Fibroblast of skin of right biceps (primary cell): ENCODE data around the gene ARHGAP28.
"Not testable (repeated sequence)": the region's sequence is repeated elsewhere in the genome, so short reads cannot be mapped to it uniquely, and the experiment has no call there.

Experiments used
- DNase-seq: peaks from one replicate; pipeline ENCODE4 v3.0.0-alpha.2; 2013

Gene ARHGAP28

GRCh38 chr18:6938003-6938402, 208.5 kb downstream of the ARHGAP28 start:
- no peak for DNase-seq

DNA sequence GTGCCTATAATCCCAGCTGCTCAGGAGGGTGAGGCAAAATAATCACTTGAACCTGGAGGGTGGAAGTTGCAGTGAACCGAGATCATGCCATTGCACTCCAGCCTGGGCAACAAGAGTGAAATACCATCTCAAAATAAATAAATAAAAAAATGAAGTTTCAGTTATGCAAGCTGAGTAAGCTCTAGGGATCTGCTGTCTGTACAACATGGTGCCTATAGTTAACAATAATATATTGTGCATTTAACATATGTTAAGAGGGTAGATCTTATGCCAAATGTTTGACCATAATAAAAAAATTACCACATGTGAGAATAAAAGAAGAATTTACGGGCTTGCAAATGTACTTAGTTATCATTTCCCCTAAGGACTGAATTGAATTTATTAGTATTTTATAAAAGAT, 208.9 kb downstream of the ARHGAP28 start:
- DNase-seq = not testable (repeated sequence)

GRCh38 chr18:6939972-6940371, 210.5 kb downstream of the ARHGAP28 start:
- no peak for DNase-seq

DNA sequence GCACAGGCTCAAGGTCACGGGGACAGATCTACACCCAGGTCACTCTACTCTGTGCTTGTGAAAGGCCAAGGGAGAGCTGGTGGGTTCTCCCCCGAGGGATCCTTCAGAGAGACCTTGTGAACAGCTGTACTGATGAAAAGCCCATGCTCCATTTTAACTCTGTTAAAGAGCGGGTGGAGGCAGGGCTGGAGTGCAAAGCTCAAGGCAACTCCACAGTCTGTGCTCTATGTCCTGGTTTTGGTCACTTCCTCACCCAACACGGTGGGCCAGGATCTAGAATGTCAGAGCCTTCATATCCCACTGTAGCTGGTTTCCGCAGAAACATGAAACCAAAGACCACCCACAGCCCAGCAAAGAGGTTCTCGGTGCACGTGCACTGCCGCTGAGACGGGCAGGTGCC, 210.9 kb downstream of the ARHGAP28 start:
- no peak for DNase-seq

GRCh38 chr18:6941996-6942395, 212.5 kb downstream of the ARHGAP28 start:
- DNase-seq = no peak

DNA sequence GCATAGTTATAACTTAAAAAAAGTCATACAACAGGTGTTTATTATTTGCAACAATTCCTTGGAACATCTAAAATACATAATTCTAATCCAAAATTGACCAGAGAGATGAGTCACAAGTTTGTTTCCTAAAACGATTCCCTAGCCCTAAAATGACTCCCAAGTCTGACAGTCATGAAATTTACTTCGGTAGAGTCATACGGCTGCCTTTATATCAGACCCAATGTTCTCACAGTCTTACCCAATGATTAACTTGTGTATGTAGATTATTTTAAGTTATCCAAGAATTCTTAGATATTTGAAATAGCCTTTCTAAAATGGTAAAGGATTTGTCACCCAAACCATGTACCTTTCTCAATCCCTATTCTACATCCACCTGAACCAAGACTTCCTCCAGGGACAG, 213.2 kb downstream of the ARHGAP28 start:
- DNase-seq = no peak

GRCh38 chr18:6943143-6943542, 213.6 kb downstream of the ARHGAP28 start:
- DNase-seq = no peak

GRCh38 chr18:6947338-6948030, 218.0 kb downstream of the ARHGAP28 start:
- no peak for DNase-seq

DNA sequence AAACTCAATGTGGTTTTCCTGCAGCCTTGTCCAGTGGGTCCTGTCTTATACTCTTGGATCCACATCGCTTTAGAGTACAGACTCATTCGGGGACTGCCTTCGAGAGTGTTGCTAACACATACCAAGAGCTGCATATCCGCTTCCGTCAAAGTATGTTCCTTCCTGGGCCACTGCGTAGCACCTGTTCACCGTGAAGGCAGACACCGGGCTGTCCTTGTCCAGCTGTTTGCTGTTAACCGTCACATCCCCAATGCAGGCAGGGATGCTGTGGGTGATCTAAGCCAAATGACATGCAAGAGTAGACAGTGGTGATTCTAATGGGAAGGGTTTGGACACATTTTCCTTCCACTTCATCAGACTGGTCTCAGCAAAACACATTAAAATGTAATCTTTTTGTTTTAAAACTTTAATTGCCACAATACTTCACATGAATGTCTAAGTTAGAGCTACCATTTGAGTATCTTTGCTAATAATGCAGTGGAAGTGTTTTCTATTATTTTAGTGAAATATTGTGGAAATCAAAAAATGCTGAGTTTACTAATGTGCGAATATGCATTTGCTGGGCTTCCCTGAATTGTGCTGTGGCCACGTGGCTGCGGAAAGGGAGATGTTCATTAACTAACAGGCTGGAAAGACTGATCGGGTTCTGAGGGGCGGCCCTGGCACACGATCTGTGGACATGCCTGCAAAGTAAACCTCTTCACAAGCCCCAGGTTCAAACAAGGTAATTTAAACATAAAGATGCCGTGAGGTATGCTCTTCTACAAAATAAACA, 219.0 kb downstream of the ARHGAP28 start:
- no peak for DNase-seq

DNA sequence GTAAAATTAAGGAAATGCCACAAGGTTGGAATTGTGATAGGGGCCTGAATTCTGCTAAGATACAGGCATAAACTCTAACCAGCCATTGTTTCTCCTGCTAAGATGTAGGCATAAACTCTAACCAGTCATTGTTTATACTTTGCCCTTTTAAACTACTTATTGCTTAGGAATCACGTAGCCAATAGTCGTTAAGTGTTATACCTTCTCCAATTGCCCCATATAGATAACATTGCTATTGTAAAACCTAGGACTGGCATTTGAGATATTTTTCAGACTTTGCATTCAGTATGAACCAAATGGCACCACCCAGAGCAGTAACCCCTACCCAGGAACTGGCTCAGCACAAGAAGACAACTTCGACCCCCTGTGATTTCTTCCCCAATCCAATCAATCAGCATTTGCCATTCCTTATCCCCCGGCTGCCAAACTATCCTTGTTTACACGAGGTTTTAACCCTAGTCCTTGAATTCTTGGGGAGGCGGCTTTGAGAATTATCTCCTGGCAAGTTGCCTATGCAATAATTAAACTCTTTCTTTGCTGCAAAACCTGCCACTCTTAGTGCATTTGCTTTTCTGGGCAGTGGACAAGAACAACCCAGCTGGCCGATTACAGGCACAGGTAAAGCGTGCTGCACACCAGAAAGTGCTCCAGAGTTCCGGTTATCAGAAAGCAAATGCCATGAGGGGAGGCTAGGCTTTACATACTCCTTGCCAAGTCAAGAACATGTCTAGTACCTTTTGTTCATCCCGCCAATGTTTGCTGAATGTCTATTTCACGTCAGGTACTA, 220.5 kb downstream of the ARHGAP28 start:
- no peak for DNase-seq

DNA sequence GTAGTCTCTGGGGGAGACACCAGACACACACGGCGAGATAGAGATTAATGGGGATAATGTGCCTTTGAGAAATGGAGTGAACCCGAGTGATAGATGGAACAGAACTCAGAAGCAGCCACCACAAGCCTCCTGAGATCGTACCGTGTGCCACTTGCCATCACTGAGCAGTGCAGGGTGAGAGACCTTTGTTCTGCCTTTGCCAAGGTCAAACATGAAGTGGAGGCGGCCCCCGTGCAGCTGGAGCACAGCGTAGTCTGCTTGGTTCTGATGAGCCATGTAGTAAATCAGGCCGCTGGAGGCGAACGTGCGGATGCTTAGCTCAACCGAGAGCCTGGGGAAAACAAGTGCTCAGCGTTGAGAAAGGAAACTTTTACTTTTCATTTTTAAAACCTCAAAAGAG, 221.1 kb downstream of the ARHGAP28 start:
- DNase-seq = no peak

DNA sequence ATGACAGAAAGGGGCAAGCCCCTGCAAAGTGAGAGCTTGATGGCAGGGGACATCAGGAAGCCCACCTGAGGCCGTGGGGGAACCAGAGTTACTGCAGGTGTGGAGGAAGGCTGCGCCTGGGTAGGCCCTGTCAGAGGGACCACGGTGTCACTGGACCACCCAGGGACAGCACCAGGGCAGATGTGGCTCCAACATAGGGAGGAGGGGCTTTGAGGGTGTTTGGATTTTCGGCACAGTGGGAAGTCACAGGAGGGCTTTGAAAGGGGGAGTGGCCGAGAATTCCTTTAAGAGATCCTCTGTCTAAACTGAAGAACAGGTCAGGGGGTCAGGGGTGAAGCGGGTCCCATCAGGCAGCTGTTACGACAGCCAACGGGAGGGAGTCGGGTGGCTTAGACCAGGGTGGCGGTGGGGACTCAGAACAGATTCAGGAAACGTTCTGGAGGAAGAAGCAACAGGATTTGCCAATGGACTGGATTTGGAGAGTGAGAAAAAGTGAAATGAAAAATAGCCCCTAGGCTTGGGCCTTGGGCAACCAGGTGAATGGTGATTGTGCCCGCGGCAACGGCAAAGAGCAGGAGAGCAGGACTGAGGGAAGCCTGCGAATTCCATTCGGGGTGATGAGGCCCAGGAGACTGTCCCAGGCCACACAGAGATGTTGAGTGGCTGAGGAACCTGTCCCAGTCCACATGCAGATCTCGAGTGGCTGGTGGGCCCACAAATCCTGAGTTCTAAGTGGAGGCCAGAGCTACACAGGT, 222.0 kb downstream of the ARHGAP28 start:
- no peak for DNase-seq

DNA sequence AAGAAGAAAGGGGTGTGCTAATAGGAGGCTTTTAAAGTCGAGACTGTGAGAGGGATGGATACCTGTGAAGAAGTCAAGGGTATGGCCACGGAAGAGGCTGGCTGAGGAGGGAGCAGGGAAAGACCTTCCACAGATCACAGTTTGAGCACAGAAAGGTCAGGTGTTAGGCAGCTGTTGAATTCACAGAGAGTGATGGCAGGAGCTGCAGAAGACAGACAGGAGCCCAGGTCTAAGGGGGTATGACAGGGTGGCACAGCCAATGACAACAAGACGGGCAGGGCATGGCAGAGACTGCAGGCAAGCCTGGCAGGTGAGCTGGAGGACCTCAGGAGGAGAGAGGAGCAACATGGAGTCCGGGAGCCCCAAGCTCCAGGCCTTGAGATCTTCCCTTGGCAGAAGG, 225.0 kb downstream of the ARHGAP28 start:
- no peak for DNase-seq

DNA sequence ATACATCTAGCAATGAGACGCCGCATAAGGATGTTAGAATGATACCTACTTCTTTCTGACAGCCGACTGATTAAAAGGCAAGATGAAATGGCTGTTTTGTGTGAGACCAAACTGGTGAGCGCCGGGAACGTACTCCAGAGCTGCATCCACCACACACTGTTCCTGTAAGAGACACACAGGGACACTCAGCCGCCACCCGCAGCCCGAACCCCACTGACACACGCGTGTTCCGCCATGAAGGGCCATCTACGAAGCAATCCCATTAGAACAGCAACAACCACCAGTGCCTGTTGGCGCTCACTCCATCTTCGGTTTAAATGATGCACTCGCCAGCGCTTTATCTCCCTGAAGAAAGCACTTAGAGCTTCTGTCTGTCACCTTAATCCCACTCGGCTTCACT, 225.8 kb downstream of the ARHGAP28 start:
- DNase-seq = no peak

DNA sequence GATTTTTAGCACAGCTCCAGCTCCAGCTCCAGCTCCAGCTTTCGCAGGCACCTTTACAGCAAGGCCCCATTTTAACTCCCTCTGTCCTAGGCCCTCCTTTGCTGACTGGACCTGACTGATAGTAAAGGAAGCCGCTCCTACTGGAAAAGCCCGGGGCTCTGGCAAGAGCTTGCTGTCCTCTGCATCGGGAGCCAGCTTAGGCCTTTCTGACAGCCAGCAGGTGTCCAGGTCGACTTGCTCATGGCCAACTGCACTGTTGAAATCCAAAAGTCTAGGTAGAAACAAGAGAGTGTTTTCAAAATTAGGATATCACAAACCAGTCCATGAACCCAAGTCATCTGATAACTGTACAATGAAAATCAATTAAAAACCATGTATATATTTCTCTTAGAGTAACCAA, 227.0 kb downstream of the ARHGAP28 start:
- DNase-seq = no peak

- no peak for DNase-seq
Observed at GRCh38 chr18:6956999-6957398, 227.5 kb downstream of the ARHGAP28 start.

DNA sequence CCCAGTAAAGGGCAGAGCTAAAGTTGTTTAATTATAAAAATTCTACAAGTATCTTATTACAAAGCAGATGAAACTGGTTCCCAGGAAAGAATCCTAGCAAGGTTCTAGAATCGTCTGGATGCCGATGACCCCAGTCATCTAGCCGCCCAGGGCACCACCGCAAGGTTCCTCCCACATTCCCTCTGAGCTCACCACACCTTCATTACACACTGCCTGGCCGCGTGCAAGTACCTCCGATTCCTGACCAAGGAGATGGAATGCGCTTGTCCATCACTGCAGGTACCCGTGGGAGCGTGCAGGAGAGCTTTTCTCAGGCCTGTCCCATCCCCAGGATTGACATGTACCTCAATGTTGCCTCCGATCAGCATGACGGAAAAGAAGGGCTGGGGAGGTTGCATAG, 229.6 kb downstream of the ARHGAP28 start:
- DNase-seq = no peak

- no peak for DNase-seq
Observed at GRCh38 chr18:6960124-6960523, 230.6 kb downstream of the ARHGAP28 start.

DNA sequence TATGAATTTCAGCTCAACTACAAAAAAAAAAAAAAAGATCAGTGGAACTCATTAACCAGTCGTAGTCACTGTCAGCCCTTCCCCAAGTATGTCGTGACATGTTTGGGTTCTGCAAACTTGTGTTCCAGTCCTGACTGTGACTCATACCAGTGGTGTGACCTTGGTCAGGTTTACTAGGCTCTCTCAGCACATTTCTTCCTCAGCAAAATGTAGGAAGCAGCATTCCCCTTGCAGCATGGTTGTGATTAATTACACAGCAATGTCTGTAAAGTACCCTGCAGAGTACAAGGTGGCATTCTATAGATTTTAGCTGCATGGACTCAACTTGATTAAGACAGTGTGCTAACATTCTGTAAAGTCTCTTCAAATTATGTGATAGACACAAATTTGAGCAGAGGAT, 231.1 kb downstream of the ARHGAP28 start:
- peak; percentile 64 for DNase-seq

DNA sequence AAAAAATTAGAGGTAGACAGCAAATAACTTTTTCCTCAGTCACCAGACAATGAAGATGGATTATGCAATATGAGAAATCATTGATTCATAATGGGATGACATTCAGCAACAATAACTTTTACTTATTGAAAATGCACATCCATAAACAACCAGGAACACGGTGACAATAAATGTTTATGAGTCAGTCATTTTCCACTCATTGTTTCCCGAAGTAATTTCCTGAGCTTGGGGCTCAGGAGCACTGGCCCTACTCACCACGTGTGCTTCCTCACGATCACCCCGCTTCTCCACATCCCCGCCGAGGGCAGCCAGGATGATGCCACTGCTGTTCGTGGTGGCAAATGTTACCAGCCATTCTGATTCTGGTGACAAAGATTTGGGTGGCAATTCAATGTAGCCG, 231.8 kb downstream of the ARHGAP28 start:
- DNase-seq = no peak

DNA sequence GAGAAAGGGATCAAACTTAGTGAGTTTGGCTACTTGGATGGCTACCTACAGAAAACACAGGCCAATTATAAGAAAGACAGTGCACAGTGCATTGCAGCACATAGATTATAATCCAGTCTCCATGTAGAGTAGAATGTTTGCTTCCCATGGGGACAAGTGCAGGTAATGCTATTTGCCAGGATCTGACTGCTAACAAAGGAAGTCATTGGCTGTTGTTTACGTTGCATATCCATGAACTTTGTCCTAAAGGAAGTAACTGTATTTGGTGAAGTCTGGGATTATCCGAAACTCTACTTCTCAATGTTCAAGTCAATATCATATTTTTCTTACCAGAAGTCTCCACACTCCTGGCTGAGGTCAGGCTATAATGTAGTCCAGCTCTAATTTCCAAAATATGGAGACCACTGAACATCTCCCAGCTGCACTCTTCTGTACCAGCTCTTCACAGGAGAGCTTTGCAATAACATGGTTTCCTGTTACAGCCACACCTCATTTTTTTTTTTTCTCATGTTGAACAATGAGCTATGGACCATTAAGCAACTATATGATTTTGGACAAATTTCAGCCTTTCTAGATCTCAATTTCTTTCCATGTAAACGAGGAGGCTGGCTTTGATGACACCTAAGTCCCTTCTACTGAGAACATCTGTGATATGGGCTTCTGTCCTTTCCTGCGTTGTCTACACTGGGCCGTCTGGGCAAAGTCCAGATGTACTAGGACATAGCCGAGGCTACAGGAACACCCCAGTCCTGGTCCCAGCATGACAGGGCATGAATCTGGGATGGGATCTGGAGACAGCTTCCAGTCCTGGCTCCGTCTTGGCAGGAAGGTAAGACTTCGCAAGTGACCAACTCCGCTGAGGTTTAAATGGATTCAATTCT, 233.3 kb downstream of the ARHGAP28 start:
- DNase-seq = no peak
